CD4-positive, alpha-beta T cell (primary cell): ENCODE results near the gene NLGN1. TPM values are rescaled to one million over a fixed set of nuclear protein-coding genes. Genes with fewer than 3 reads are reported as not detected.

Source experiments
- ATAC-seq: fragments of 200-7000 bp; cut with Tn5 transposase; one replicate; pipeline ENCODE4 v1.10.0; 2022; ENCODE audit warnings: mild to moderate bottlenecking; ENCODE audit not compliant: poor library complexity
- CTCF ChIA-PET: fragments of 350-600 bp; sonication (Branson Sonifier 250); formaldehyde crosslinking; loops from one replicate; lab custom pipeline; 2021; ENCODE audit warnings: antibody characterized with exemption, inconsistent platforms; lab: Charles Lee
- POLR2A ChIA-PET: fragments of 350-600 bp; sonication (Branson Sonifier 250); formaldehyde crosslinking; loops from one replicate; lab custom pipeline; 2021; ENCODE audit warnings: antibody characterized with exemption, inconsistent platforms; lab: Charles Lee
- DNase-seq, 14 experiments: peaks; one replicate each; pipeline ENCODE4 v3.0.0-alpha.2; 2013 to 2020; ENCODE audit warnings: mixed read lengths in 2 of 14
- H3K27ac ChIP-seq, 2 donors: one replicate each; pipeline versions ENCODE4 v1.5.1 to v1.7.0; 2013; ENCODE audit warnings: low read length in 2 of 2, low read depth in 1 of 2, mild to moderate bottlenecking in 1 of 2
- H3K27me3 ChIP-seq, 2 experiments: 1 replicate in 1 of 2; 2 replicates in 1 of 2; pipeline versions ENCODE4 v1.6.1 to v1.7.0; 2013; ENCODE audit warnings: low read length in 2 of 2, control low read depth in 1 of 2, mild to moderate bottlenecking in 1 of 2, moderate library complexity in 1 of 2; ENCODE audit not compliant: insufficient read depth in 2 of 2, control insufficient read depth in 1 of 2
- H3K36me3 ChIP-seq: one replicate; pipeline ENCODE4 v1.6.1; 2013; ENCODE audit warnings: low read length, control low read depth; ENCODE audit not compliant: insufficient read depth
- H3K4me1 ChIP-seq: one replicate; pipeline ENCODE4 v1.6.1; 2013; ENCODE audit warnings: low read length, control low read depth; ENCODE audit not compliant: insufficient read depth
- H3K4me3 ChIP-seq: one replicate; pipeline ENCODE4 v1.5.1; 2013; ENCODE audit warnings: mild to moderate bottlenecking, low read length, moderate library complexity
- H3K9me3 ChIP-seq, 2 experiments: 1 replicate in 1 of 2; 2 replicates in 1 of 2; pipeline versions ENCODE4 v1.6.1 to v1.7.0; 2013; ENCODE audit warnings: low read length in 2 of 2, mild to moderate bottlenecking in 2 of 2, control low read depth in 1 of 2, moderate library complexity in 1 of 2; ENCODE audit not compliant: control insufficient read depth in 1 of 2, insufficient read depth in 1 of 2
- H3K27ac Mint-ChIP-seq: one replicate; pipeline ENCODE4 v1.8.0; 2020; ENCODE audit warnings: mixed read lengths
- H3K27me3 Mint-ChIP-seq: one replicate; pipeline ENCODE4 v1.8.0; 2021; ENCODE audit warnings: mixed read lengths
- H3K36me3 Mint-ChIP-seq: one replicate; pipeline ENCODE4 v1.8.0; 2021; ENCODE audit warnings: low read depth, mixed read lengths
- H3K4me1 Mint-ChIP-seq: one replicate; pipeline ENCODE4 v1.8.0; 2021; ENCODE audit warnings: low read depth, mixed read lengths
- H3K4me3 Mint-ChIP-seq: one replicate; pipeline ENCODE4 v1.8.0; 2020; ENCODE audit warnings: mild to moderate bottlenecking, mixed read lengths
- H3K9me3 Mint-ChIP-seq: one replicate; pipeline ENCODE4 v1.8.0; 2020; ENCODE audit warnings: mixed read lengths
- intact Hi-C, 2 experiments: fragments of 100-400 bp; cut with DNase I in 1 of 2; cut with micrococcal nuclease in 1 of 2; formaldehyde crosslinking; loops; one replicate each; pipeline versions ENCODE4 v1.15.1 to v1.9.0; 2023 to 2025; cut with DNase I, micrococcal nuclease
- total RNA-seq, 174 experiments: library from RNA in 2 of 174; stranded (reverse) in 2 of 174; gene quantifications; one replicate each; pipeline ENCODE4 v1.2.3 and lab custom pipeline; 2021 to 2026
- TF ChIP-seq, protein P1 (sequence below): fragments of 200-600 bp; IDR thresholded peaks from one replicate; pipeline ENCODE4 v1.8.0; 2022; ENCODE audit warnings: antibody characterized with exemption, mild to moderate bottlenecking

Gene NLGN1
- total RNA-seq, 2 experiments from 2014 or later, result not detected

DNA sequence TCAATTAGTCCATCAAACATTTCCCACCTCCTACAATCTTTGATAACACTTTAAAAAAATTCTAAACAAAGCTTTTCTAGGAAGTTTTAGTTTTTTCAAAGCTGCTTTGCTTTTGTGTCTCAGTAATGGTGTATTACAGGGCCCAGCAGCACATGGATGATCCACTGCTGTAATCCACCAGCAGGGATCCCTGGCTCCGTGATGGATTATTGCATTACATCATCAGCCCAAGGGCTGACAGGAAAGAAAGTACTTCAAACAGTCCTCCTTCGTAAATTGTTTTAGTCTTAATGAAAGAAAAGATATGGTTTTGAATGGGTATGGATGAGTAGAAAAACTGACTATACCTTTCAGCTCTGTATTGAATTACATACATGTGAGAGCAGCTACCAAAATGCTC lies 772.7 kb downstream of the NLGN1 start:
- ATAC-seq (no peak), DNase-seq (no peak)
- TF ChIP-seq, protein P1, sequence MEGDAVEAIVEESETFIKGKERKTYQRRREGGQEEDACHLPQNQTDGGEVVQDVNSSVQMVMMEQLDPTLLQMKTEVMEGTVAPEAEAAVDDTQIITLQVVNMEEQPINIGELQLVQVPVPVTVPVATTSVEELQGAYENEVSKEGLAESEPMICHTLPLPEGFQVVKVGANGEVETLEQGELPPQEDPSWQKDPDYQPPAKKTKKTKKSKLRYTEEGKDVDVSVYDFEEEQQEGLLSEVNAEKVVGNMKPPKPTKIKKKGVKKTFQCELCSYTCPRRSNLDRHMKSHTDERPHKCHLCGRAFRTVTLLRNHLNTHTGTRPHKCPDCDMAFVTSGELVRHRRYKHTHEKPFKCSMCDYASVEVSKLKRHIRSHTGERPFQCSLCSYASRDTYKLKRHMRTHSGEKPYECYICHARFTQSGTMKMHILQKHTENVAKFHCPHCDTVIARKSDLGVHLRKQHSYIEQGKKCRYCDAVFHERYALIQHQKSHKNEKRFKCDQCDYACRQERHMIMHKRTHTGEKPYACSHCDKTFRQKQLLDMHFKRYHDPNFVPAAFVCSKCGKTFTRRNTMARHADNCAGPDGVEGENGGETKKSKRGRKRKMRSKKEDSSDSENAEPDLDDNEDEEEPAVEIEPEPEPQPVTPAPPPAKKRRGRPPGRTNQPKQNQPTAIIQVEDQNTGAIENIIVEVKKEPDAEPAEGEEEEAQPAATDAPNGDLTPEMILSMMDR, result no peak
- peaks cover 16% of the 10 kb centered on the region for H3K9me3 Mint-ChIP-seq
- ChIA-PET POLR2A (no interaction called here), CTCF (no interaction called here)
- H3K36me3 Mint-ChIP-seq, result no peaks in the 10 kb centered on the region
- Histone ChIP-seq H3K9me3 (peaks cover 0 to 7% of the 10 kb centered on the region in 2 experiments), H3K27me3 (no peaks in the 10 kb centered on the region), H3K4me1 (no peaks in the 10 kb centered on the region), H3K36me3 (no peaks in the 10 kb centered on the region), H3K27ac (no peak overlapping the region), H3K4me3 (no peak overlapping the region)
- no peak overlapping the region for H3K27ac Mint-ChIP-seq
- H3K4me1 Mint-ChIP-seq, result no peaks in the 10 kb centered on the region
- intact Hi-C loops, result no loop called here
- H3K4me3 Mint-ChIP-seq, result no peak overlapping the region
- H3K27me3 Mint-ChIP-seq, result no peaks in the 10 kb centered on the region

DNA sequence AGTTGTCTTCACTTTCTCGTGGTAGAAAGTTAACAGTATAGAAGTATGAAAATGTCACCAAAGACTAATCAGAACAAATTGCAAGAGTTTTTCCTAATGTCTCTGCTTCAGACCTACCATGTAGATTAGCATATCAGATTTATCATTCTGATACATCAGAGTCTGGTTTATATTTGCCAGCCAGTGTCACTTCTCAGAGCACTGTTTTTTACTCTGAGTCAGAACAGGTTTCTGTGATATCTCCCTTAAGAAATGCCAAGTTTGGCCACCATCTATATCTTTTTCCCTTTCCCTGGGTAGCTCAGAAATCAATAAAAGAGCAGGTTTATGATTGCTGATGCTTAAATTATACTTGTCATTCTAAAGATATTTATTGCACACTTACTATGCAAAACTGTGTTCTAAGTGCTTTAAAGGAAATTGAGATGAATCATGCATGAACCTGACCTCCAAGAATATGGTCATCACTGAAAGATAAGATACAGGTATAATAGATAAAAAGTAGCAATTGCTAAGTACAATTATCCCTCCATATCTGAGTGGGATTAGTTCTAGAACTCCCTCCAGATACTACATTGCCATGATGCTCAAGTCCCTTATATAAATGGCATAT lies 788.9 kb downstream of the NLGN1 start:
- H3K9me3 ChIP-seq, result no peaks in the 10 kb centered on the region
- H3K27ac ChIP-seq, result no peak overlapping the region
- H3K9me3 Mint-ChIP-seq, result peaks cover 2% of the 10 kb centered on the region
- no peak overlapping the region for H3K27ac Mint-ChIP-seq
- POLR2A ChIA-PET, result no interaction called here
- no peaks in the 10 kb centered on the region for H3K27me3 ChIP-seq
- CTCF ChIA-PET, result no interaction called here
- H3K4me1 ChIP-seq, result no peaks in the 10 kb centered on the region
- ATAC-seq (no peak), DNase-seq (no peak)
- intact Hi-C loops, result no loop called here
- no peaks in the 10 kb centered on the region for H3K27me3 Mint-ChIP-seq
- TF ChIP-seq, protein P1, result no peak
- H3K4me3 ChIP-seq, result no peak overlapping the region
- H3K4me3 Mint-ChIP-seq, result no peak overlapping the region
- no peaks in the 10 kb centered on the region for H3K36me3 ChIP-seq
- H3K4me1 Mint-ChIP-seq, result peaks cover 6% of the 10 kb centered on the region
- no peaks in the 10 kb centered on the region for H3K36me3 Mint-ChIP-seq

DNA sequence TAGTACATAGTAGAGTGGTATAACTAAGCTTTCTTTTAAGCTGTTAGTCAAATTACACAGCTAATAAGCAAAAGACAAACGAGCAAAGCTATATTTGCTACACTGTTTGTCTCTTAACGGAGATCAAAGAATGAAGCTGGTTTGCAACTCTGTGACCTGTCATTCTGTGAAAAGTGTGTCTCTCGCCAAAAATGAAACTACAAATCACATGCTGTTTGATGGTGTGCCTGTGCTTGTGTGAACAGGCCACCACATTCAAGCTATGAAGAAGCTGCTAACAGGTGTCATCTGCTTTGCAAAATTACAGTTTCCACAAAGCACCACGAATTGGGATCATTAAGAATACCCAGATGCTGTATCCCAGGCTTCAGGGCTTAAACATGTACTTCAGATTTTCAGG lies 793.8 kb downstream of the NLGN1 start:
- intact Hi-C loops, result no loop called here
- no peak overlapping the region for H3K27ac Mint-ChIP-seq
- Histone ChIP-seq H3K27ac (no peak overlapping the region), H3K36me3 (no peaks in the 10 kb centered on the region), H3K9me3 (no peaks in the 10 kb centered on the region), H3K4me1 (no peaks in the 10 kb centered on the region), H3K27me3 (no peaks in the 10 kb centered on the region), H3K4me3 (no peak overlapping the region)
- peaks cover 2% of the 10 kb centered on the region for H3K9me3 Mint-ChIP-seq
- TF ChIP-seq, protein P1, result no peak
- DNase-seq, result peak in 1 of 14 experiments; percentile 0
- ATAC-seq, result no peak
- CTCF ChIA-PET, result no interaction called here
- no peaks in the 10 kb centered on the region for H3K36me3 Mint-ChIP-seq
- H3K4me3 Mint-ChIP-seq, result no peak overlapping the region
- POLR2A ChIA-PET, result no interaction called here
- H3K4me1 Mint-ChIP-seq, result peaks cover 10% of the 10 kb centered on the region
- no peaks in the 10 kb centered on the region for H3K27me3 Mint-ChIP-seq
